Prostate gland (tissue), 2 donors: ENCODE measurements around the gene CRYBA2.

Source experiments
- POLR2A ChIP-seq: fragments of 450-650 bp; IDR thresholded peaks from one replicate; pipeline ENCODE4 v1.6.1; 2016; ENCODE audit warnings: antibody characterized with exemption, mild to moderate bottlenecking
- POLR2AphosphoS5 ChIP-seq: sonication (generic); formaldehyde crosslinking; IDR thresholded peaks from one replicate; pipeline ENCODE4 v1.6.1; 2017; ENCODE audit warnings: antibody characterized with exemption
- TF ChIP-seq, protein P1 (sequence below), 4 experiments: fragments of 200-600 bp in 2 of 4; fragments of 450-650 bp in 2 of 4; sonication (generic) in 2 of 4; IDR thresholded peaks; 1 replicate in 3 of 4; 2 replicates in 1 of 4; pipeline ENCODE4 v1.5.1; 2016 to 2019; ENCODE audit warnings: antibody characterized with exemption in 4 of 4, mild to moderate bottlenecking in 2 of 4, moderate library complexity in 2 of 4

DNA sequence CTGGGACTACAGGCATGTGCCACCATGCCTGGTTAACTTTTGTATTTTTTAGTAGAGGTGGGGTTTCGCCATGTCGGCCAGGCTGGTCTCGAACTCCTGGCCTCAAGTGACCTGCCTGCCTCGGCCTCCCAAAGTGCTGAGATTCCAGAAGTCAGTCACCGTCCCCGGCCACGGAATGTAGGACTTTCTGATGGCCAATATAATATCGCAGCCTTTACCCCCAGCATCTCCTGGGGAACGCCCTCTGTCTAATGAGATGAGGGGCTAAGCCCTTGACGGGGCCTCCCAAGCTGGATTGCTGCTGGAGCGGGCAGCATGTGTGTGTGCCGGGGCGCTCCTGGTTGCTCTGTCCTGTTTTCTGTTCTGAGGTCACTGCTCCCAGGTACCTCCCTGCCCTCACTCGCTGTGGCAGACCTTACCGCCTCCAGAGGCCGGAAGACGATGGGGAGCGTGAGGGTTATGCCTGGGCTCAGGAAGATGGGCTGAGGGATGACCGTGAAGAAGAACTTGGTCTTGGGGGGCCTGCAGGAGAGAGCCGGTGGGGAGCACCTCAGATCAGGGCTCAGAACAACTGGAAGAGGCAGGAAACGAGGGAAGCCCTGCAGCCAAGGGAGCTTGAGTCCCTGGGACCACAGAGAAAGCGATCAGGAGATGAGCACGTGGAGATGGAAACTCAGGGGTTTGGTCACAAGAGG, 39.0 kb upstream of the CRYBA2 start:
- TF ChIP-seq, protein P1, sequence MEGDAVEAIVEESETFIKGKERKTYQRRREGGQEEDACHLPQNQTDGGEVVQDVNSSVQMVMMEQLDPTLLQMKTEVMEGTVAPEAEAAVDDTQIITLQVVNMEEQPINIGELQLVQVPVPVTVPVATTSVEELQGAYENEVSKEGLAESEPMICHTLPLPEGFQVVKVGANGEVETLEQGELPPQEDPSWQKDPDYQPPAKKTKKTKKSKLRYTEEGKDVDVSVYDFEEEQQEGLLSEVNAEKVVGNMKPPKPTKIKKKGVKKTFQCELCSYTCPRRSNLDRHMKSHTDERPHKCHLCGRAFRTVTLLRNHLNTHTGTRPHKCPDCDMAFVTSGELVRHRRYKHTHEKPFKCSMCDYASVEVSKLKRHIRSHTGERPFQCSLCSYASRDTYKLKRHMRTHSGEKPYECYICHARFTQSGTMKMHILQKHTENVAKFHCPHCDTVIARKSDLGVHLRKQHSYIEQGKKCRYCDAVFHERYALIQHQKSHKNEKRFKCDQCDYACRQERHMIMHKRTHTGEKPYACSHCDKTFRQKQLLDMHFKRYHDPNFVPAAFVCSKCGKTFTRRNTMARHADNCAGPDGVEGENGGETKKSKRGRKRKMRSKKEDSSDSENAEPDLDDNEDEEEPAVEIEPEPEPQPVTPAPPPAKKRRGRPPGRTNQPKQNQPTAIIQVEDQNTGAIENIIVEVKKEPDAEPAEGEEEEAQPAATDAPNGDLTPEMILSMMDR (IDR thresholded peaks at IDR 0.05), result no peak
- TF ChIP-seq POLR2A (no peak), POLR2AphosphoS5 (no peak)
